Mesothelial cell of epicardium (in vitro differentiated cells): ENCODE measurements around the gene GNGT2. TPM values are rescaled to one million over a fixed set of nuclear protein-coding genes. Genes with fewer than 3 reads are reported as not detected.

Experiments used
- DNase-seq, 2 experiments: peaks; one replicate each; pipeline ENCODE4 v3.0.0; 2021; ENCODE audit warnings: low spot score in 2 of 2; ENCODE audit not compliant: unreplicated experiment in 2 of 2
- H3K27ac Mint-ChIP-seq: 2 replicates; pipeline ENCODE4 v1.8.0; 2021; ENCODE audit warnings: mixed read lengths
- H3K27me3 Mint-ChIP-seq: 2 replicates; pipeline ENCODE4 v1.8.0; 2021; ENCODE audit warnings: low read depth, mixed read lengths
- H3K36me3 Mint-ChIP-seq: 2 replicates; pipeline ENCODE4 v1.8.0; 2021; ENCODE audit warnings: mixed read lengths
- H3K4me1 Mint-ChIP-seq: 2 replicates; pipeline ENCODE4 v1.8.0; 2021; ENCODE audit warnings: mixed read lengths
- H3K4me3 Mint-ChIP-seq: 2 replicates; pipeline ENCODE4 v1.8.0; 2021; ENCODE audit warnings: mild to moderate bottlenecking, moderate library complexity, mixed read lengths
- H3K9me3 Mint-ChIP-seq: 2 replicates; pipeline ENCODE4 v1.8.0; 2021; ENCODE audit warnings: mixed read lengths
- CTCF ChIP-seq: fragments of 200-600 bp; sonication (generic); IDR thresholded peaks from one replicate; pipeline ENCODE4 v1.5.0; 2021; ENCODE audit warnings: antibody characterized with exemption; ENCODE audit not compliant: unreplicated experiment
- total RNA-seq: library from RNA; stranded (reverse); gene quantifications from 3 replicates; pipeline ENCODE4 v1.2.1, GENCODE V29; 2021

The GNGT2 gene
- total RNA-seq, 1 donor from 2014 or later: not detected

- Mint-ChIP-seq H3K4me1 (peaks cover 2% of the 10 kb centered on the region), H3K4me3 (no peak overlapping the region), H3K27me3 (peaks cover 37% of the 10 kb centered on the region), H3K27ac (no peak overlapping the region), H3K9me3 (no peaks in the 10 kb centered on the region), H3K36me3 (no peaks in the 10 kb centered on the region)
- TF ChIP-seq CTCF: no peak
- DNase-seq: no peak
These were observed 25.5 kb upstream of the GNGT2 start for GRCh38 chr17:49235896-49236295.

DNA sequence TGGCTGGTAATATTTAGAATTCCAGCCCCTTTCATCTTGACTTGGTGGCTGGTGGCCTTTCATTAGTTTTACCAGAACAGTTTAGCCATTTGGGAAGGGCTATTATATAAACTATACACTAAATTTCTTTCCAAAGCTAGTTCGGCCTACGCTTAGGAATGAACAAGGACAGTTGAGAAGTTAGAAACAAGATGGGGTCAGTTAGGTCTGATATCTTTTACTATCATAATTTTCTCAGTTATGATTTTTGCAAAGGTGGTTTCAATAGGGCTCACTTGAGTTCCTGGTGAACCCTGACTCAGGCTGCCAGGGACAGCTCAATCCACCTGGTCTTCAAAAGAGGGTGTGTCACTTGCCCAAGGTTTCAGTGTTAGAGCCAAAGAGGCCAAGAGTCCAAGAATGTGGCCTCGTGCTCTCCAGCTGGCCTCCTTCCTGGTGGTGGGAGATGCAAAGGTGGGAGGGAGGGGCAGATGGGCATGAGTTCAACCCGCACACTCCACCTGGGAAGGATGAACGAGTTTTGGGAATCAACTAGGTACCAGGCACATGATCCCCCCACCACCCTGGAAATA lies 24.2 kb upstream of the GNGT2 start:
- H3K36me3 Mint-ChIP-seq: no peaks in the 10 kb centered on the region
- H3K9me3 Mint-ChIP-seq: no peaks in the 10 kb centered on the region
- no peak for TF ChIP-seq CTCF
- no peak for DNase-seq
- no peak overlapping the region for H3K4me3 Mint-ChIP-seq
- no peak overlapping the region for H3K27ac Mint-ChIP-seq
- peaks cover 47% of the 10 kb centered on the region for H3K27me3 Mint-ChIP-seq
- peaks cover 2% of the 10 kb centered on the region for H3K4me1 Mint-ChIP-seq

GRCh38 chr17:49231563-49231894 lies 21.2 kb upstream of the GNGT2 start:
- no peak for DNase-seq
- Mint-ChIP-seq H3K4me1 (peaks cover 3% of the 10 kb centered on the region), H3K27ac (no peak overlapping the region), H3K9me3 (no peaks in the 10 kb centered on the region), H3K36me3 (no peaks in the 10 kb centered on the region), H3K27me3 (peaks cover 66% of the 10 kb centered on the region), H3K4me3 (peak overlapping the region; percentile 69)
- no peak for TF ChIP-seq CTCF

- Mint-ChIP-seq H3K36me3 (no peaks in the 10 kb centered on the region), H3K9me3 (no peaks in the 10 kb centered on the region), H3K27ac (no peak within 1 kb of the TSS), H3K27me3 (peaks cover 72% of the 10 kb centered on the region), H3K4me3 (peak within 1 kb of the TSS; percentile 69), H3K4me1 (peaks cover 3% of the 10 kb centered on the region)
- no peak for TF ChIP-seq CTCF
- DNase-seq: peak; percentile 84 to 95
These were observed 20.5 kb upstream of the GNGT2 start, which contains the start of gene PHOSPHO1 for GRCh38 chr17:49230636-49231562. PHOSPHO1 (minus strand) TSS chr17:49230787; CDS start chr17:49226691, 4,096 bp downstream.

- H3K4me3 Mint-ChIP-seq: peak overlapping the region; percentile 69
- H3K4me1 Mint-ChIP-seq: peaks cover 3% of the 10 kb centered on the region
- peaks cover 77% of the 10 kb centered on the region for H3K27me3 Mint-ChIP-seq
- no peaks in the 10 kb centered on the region for H3K36me3 Mint-ChIP-seq
- no peaks in the 10 kb centered on the region for H3K9me3 Mint-ChIP-seq
- no peak for TF ChIP-seq CTCF
- DNase-seq: no peak
- no peak overlapping the region for H3K27ac Mint-ChIP-seq
These were observed 19.6 kb upstream of the GNGT2 start for GRCh38 chr17:49229805-49230600.
